Gastroesophageal sphincter (tissue), 4 donors: ENCODE results near the gene LYPD3. TPM values are rescaled to one million over a fixed set of nuclear protein-coding genes. Genes with fewer than 3 reads are reported as not detected.

Experiments
- ATAC-seq: fragments of 150-250 bp; one replicate; pipeline ENCODE4 v1.9.1; 2016; ENCODE audit warnings: mild to moderate bottlenecking, moderate library complexity
- H3K27ac ChIP-seq, 4 donors: fragments of 200-600 bp; sonication (generic) in 3 of 4; 1 replicate in 3 of 4; 2 replicates in 1 of 4; pipeline ENCODE4 v1.5.1; 2016 to 2019
- H3K27me3 ChIP-seq: fragments of 200-600 bp; sonication (generic); one replicate; pipeline ENCODE4 v1.5.1; 2019
- H3K36me3 ChIP-seq, 2 donors: fragments of 200-600 bp; sonication (generic); one replicate each; pipeline ENCODE4 v1.5.1; 2019; ENCODE audit warnings: control low read depth in 1 of 2
- H3K4me1 ChIP-seq, 3 donors: fragments of 200-600 bp; sonication (generic); 1 replicate in 2 of 3; 2 replicates in 1 of 3; pipeline ENCODE4 v1.5.1; 2016 to 2019; ENCODE audit warnings: control low read depth in 2 of 3
- H3K4me3 ChIP-seq, 2 donors: fragments of 200-600 bp; sonication (generic); one replicate each; pipeline ENCODE4 v1.5.1; 2019; ENCODE audit warnings: mild to moderate bottlenecking in 1 of 2, moderate library complexity in 1 of 2
- H3K9me3 ChIP-seq, 3 donors: fragments of 200-600 bp; sonication (generic); one replicate each; pipeline ENCODE4 v1.5.1; 2017 to 2019; ENCODE audit warnings: control low read depth in 2 of 3
- CTCF ChIP-seq, 4 experiments: fragments of 200-600 bp in 2 of 4; fragments of 450-650 bp in 2 of 4; sonication (generic) in 1 of 4; IDR thresholded peaks; one replicate each; pipeline ENCODE4 v1.5.1; 2017 to 2019; ENCODE audit warnings: antibody characterized with exemption in 4 of 4, mild to moderate bottlenecking in 2 of 4, moderate library complexity in 2 of 4
- EP300 ChIP-seq: sonication (generic); formaldehyde crosslinking; IDR thresholded peaks from one replicate; pipeline ENCODE4 v1.6.1; 2017; ENCODE audit warnings: antibody characterized with exemption, mild to moderate bottlenecking
- POLR2A ChIP-seq, 2 donors: fragments of 450-650 bp; IDR thresholded peaks; one replicate each; pipeline ENCODE4 v1.6.1; 2017; ENCODE audit warnings: antibody characterized with exemption in 2 of 2, mild to moderate bottlenecking in 2 of 2, moderate library complexity in 1 of 2
- POLR2AphosphoS5 ChIP-seq: sonication (generic); formaldehyde crosslinking; IDR thresholded peaks from one replicate; pipeline ENCODE4 v1.6.1; 2017; ENCODE audit warnings: antibody characterized with exemption
- WGBS, 2 donors: methylation state at CpG; one replicate each; pipeline ENCODE4 v1.1.5; 2018; ENCODE audit warnings: low coverage in 1 of 2; 5-methylcytosine and 5-hydroxymethylcytosine counted together
- total RNA-seq, 4 donors: library from RNA; depleted of rRNA; stranded (reverse); fragments of >200 nt; gene quantifications; one replicate each; pipeline ENCODE4 v1.1.0, GENCODE V29; 2016

Gene LYPD3
- total RNA-seq, 4 donors from 2014 or later = 0.39 to 8.4 (median 2.7) TPM

GRCh38 chr19:43495082-43495481 is 29.7 kb upstream of the LYPD3 start:
- H3K4me3 ChIP-seq = no peak overlapping the region
- no peak overlapping the region for H3K27ac ChIP-seq
- peaks cover 0 to 5% (median 0%) of the 10 kb centered on the region in 3 donors for H3K4me1 ChIP-seq
- 70% methylated on average over 2 of the region's 8 CpGs; no CpG with 5 or more reads in 1 of the 2 donors for WGBS, 2 donors
- no peak for ATAC-seq
- H3K27me3 ChIP-seq = no peaks in the 10 kb centered on the region
- H3K9me3 ChIP-seq = no peaks in the 10 kb centered on the region
- peaks cover 0 to 69% of the 10 kb centered on the region in 2 donors for H3K36me3 ChIP-seq
- TF ChIP-seq POLR2AphosphoS5 (no peak), EP300 (no peak), CTCF (IDR thresholded peaks at IDR 0.05) (no peak), POLR2A (IDR thresholded peaks at IDR 0.05) (no peak)

GRCh38 chr19:43490759-43491158 is 25.4 kb upstream of the LYPD3 start:
- Histone ChIP-seq H3K36me3 (peaks cover 0 to 41% of the 10 kb centered on the region in 2 donors), H3K4me3 (no peak overlapping the region), H3K27me3 (no peaks in the 10 kb centered on the region), H3K4me1 (no peaks in the 10 kb centered on the region), H3K9me3 (no peaks in the 10 kb centered on the region), H3K27ac (no peak overlapping the region)
- TF ChIP-seq POLR2A (IDR thresholded peaks at IDR 0.05) (no peak), CTCF (IDR thresholded peaks at IDR 0.05) (no peak), EP300 (no peak), POLR2AphosphoS5 (no peak)
- WGBS, 2 donors = 83 to 100% methylated on average over 1 to 2 of the region's 5 CpGs
- ATAC-seq = no peak

GRCh38 chr19:43489979-43490599 is 24.7 kb upstream of the LYPD3 start:
- no peaks in the 10 kb centered on the region for H3K4me1 ChIP-seq
- H3K4me3 ChIP-seq = no peak overlapping the region
- no peak overlapping the region for H3K27ac ChIP-seq
- H3K27me3 ChIP-seq = no peaks in the 10 kb centered on the region
- H3K36me3 ChIP-seq = peaks cover 0 to 34% of the 10 kb centered on the region in 2 donors
- H3K9me3 ChIP-seq = no peaks in the 10 kb centered on the region
- TF ChIP-seq CTCF (IDR thresholded peaks at IDR 0.05) = no peak
- TF ChIP-seq POLR2A (IDR thresholded peaks at IDR 0.05) = no peak
- no peak for TF ChIP-seq POLR2AphosphoS5
- no peak for TF ChIP-seq EP300
- WGBS, 2 donors = 87 to 94% methylated on average over 6 to 7 of the region's 7 CpGs
- ATAC-seq = no peak

- H3K4me1 ChIP-seq = no peaks in the 10 kb centered on the region
- WGBS, 2 donors = 64 to 81% methylated on average over 5 of the region's 5 CpGs
- H3K36me3 ChIP-seq = peaks cover 0 to 26% of the 10 kb centered on the region in 2 donors
- H3K27ac ChIP-seq = no peak overlapping the region
- H3K4me3 ChIP-seq = no peak overlapping the region
- H3K9me3 ChIP-seq = no peaks in the 10 kb centered on the region
- TF ChIP-seq POLR2AphosphoS5 = no peak
- no peak for TF ChIP-seq CTCF (IDR thresholded peaks at IDR 0.05)
- no peak for TF ChIP-seq POLR2A (IDR thresholded peaks at IDR 0.05)
- no peak for TF ChIP-seq EP300
- no peak for ATAC-seq
- H3K27me3 ChIP-seq = no peaks in the 10 kb centered on the region
Measured at GRCh38 chr19:43489310-43489709, 23.9 kb upstream of the LYPD3 start.

- Histone ChIP-seq H3K36me3 (peaks cover 0 to 18% of the 10 kb centered on the region in 2 donors), H3K9me3 (no peaks in the 10 kb centered on the region), H3K27ac (no peak overlapping the region), H3K4me3 (no peak overlapping the region), H3K27me3 (no peaks in the 10 kb centered on the region), H3K4me1 (no peaks in the 10 kb centered on the region)
- ATAC-seq = no peak
- 88 to 89% methylated on average over 3 to 8 of the region's 8 CpGs for WGBS, 2 donors
- TF ChIP-seq POLR2AphosphoS5 = no peak
- no peak for TF ChIP-seq POLR2A (IDR thresholded peaks at IDR 0.05)
- TF ChIP-seq CTCF (IDR thresholded peaks at IDR 0.05) = no peak
- no peak for TF ChIP-seq EP300
Measured at GRCh38 chr19:43488179-43488578, 22.8 kb upstream of the LYPD3 start.
